Central memory CD8-positive, alpha-beta T cell (primary cell): ENCODE results near the gene ERBB4.
"Not testable (repeated sequence)": the region's sequence is repeated elsewhere in the genome, so short reads cannot be mapped to it uniquely, and the experiment has no call there.

Source experiments
- ATAC-seq: fragments of 150-1000 bp; cut with Tn5 transposase; replicated peaks from 2 replicates; pipeline ENCODE4 v1.10.0; 2022; ENCODE audit warnings: mild to moderate bottlenecking, moderate FRiP score, moderate number of reproducible peaks; ENCODE audit not compliant: poor library complexity, severe bottlenecking; ENCODE audit errors: extremely low read depth
- DNase-seq, 2 donors: peaks; one replicate each; pipeline ENCODE4 v3.0.0; 2021; ENCODE audit warnings: low spot score in 2 of 2
- H3K27ac Mint-ChIP-seq: one replicate; pipeline ENCODE4 v1.8.0; 2022; ENCODE audit warnings: low read depth, mild to moderate bottlenecking, moderate library complexity, mixed read lengths
- H3K27me3 Mint-ChIP-seq: one replicate; pipeline ENCODE4 v1.8.0; 2022; ENCODE audit warnings: mixed read lengths
- H3K36me3 Mint-ChIP-seq: one replicate; pipeline ENCODE4 v1.8.0; 2022; ENCODE audit warnings: mild to moderate bottlenecking, moderate library complexity, mixed read lengths; ENCODE audit not compliant: insufficient read depth
- H3K4me1 Mint-ChIP-seq: one replicate; pipeline ENCODE4 v1.8.0; 2022; ENCODE audit warnings: mixed read lengths
- H3K4me3 Mint-ChIP-seq: one replicate; pipeline ENCODE4 v1.8.0; 2022; ENCODE audit warnings: mild to moderate bottlenecking, moderate library complexity, mixed read lengths
- H3K9me3 Mint-ChIP-seq: one replicate; pipeline ENCODE4 v1.8.0; 2022; ENCODE audit warnings: mixed read lengths

The ERBB4 gene

DNA sequence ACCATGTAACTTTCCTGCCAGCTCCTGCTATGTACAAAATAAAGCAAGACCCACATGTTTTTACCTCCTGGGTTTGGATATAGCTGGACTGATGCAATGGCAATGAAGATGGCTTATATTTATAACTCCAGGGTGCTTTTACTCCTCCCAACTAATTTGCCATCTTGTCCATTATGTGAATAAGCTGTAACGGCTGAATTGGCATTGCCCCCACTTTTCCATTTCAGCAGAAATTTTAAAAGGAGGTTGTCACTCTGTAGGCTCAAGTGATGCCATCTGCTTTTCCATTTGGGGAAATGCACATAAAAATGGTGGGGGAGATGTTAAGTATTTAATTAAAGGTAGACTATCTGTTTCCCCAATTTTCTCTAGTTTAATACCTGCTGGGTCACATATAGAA lies 345.5 kb downstream of the ERBB4 start:
- Mint-ChIP-seq H3K9me3 (peaks cover 5% of the 10 kb centered on the region), H3K4me1 (no peaks in the 10 kb centered on the region), H3K27ac (no peak overlapping the region), H3K27me3 (no peaks in the 10 kb centered on the region), H3K4me3 (no peak overlapping the region), H3K36me3 (no peaks in the 10 kb centered on the region)
- DNase-seq = no peak
- ATAC-seq = no peak

DNA sequence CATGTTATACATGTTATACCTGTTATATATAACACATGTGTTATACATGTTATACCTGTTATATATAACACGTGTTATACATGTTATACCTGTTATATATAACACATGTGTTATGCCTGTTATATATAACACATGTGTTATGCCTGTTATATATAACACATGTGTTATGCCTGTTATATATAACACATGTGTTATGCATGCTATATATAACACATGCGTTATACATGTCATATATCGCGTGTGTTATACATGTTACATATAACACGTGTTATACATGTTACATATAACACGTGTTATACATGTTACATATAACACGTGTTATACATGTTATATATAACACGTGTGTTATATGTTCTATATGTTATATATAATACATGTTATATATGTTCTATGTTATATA lies 347.2 kb downstream of the ERBB4 start:
- not testable (repeated sequence) for H3K27ac Mint-ChIP-seq, DNase-seq, H3K36me3 Mint-ChIP-seq, ATAC-seq, H3K27me3 Mint-ChIP-seq, H3K4me1 Mint-ChIP-seq, H3K9me3 Mint-ChIP-seq, H3K4me3 Mint-ChIP-seq

DNA sequence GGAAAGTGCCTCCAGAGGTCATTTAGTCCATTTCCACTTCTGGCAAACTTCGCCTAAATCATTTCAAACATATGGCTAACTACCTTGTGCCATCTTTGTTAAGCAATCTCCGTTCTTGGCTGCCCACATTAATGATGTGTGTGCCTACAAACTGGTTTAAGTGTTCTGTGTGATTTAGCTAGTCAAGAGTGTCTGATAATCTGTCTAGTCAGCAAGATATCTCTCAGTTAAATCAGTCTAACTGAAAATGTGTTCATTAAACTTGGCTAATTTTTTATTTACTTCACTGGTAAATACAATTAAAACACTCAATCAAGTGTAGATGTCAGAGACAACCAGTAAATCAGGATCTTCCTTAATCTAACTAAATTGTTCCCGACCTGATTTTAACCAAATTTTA lies 352.4 kb downstream of the ERBB4 start:
- DNase-seq (no peak), ATAC-seq (no peak)
- H3K4me1 Mint-ChIP-seq = no peaks in the 10 kb centered on the region
- H3K9me3 Mint-ChIP-seq = peaks cover 7% of the 10 kb centered on the region
- H3K27ac Mint-ChIP-seq = no peak overlapping the region
- no peaks in the 10 kb centered on the region for H3K27me3 Mint-ChIP-seq
- no peak overlapping the region for H3K4me3 Mint-ChIP-seq
- no peaks in the 10 kb centered on the region for H3K36me3 Mint-ChIP-seq

DNA sequence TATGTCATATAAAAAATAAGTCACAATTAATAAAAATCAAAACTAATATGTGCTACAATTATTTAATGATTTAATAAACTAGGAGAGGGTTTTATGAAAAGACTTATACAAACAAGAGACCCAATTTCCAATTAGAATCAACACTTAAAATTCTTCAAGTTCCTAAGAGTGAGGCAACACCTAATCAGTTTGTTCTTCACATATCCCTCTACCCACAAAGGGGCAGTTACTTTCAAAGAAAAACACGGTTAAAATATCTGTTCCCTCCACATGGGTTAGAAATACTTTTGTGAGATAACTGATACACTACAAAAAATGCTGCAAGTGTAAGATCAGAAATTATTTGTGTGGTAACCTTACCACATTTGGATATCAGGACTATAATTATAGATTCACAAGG lies 357.0 kb downstream of the ERBB4 start:
- DNase-seq (no peak), ATAC-seq (no peak)
- no peak overlapping the region for H3K27ac Mint-ChIP-seq
- no peaks in the 10 kb centered on the region for H3K36me3 Mint-ChIP-seq
- no peak overlapping the region for H3K4me3 Mint-ChIP-seq
- peaks cover 10% of the 10 kb centered on the region for H3K9me3 Mint-ChIP-seq
- no peaks in the 10 kb centered on the region for H3K27me3 Mint-ChIP-seq
- H3K4me1 Mint-ChIP-seq = no peaks in the 10 kb centered on the region

DNA sequence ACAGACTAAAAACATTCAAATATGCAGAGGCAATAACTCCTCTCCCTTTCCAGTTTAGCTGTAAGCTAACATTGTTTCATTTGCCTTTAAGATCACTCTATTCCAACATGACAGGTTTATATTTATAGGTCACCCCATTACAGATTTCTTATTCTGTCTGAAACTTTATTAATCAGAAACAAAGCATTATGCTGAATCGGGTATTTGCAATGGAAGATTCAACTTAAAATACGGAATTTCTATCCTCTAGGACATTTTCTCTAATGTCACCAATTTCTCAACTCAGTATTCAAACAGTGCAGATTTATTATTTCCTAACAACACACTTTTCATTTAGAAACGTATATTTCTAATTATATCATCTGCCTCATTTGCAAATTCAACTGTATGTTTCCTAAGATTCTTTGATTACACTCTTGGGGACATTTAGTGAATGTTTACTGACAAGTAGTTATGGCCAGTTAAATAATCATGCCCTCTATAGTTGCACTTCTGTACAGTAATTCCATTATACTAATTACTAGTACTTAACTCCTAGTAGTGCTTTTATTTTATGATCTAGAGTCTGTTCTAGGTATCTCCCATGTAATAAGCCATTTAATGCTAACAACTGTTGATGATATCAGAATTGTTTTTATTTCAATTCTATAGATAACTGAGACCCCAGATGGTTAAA lies 358.1 kb downstream of the ERBB4 start:
- Mint-ChIP-seq H3K27me3 (no peaks in the 10 kb centered on the region), H3K4me3 (no peak overlapping the region), H3K36me3 (no peaks in the 10 kb centered on the region), H3K9me3 (peaks cover 10% of the 10 kb centered on the region), H3K27ac (no peak overlapping the region), H3K4me1 (no peaks in the 10 kb centered on the region)
- ATAC-seq (no peak), DNase-seq (no peak)

DNA sequence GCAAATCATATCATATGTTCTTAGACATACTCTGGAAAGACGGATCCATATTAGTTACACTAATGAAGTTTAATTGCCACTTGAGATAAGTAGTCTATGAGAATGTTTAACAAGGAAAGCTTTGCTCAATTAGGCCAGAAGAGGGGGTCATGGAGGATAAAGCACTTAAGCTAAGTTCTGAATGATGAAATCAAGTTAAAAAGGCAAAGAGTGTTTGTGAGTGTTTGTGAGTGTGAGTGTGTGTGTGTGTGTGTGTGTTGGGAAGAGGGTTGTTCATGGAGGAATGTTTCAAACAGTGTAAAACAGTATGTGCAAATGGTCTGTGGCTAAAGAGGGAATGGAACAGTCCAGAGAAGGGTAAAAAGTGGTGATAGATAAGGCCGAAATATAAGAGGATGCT lies 360.9 kb downstream of the ERBB4 start:
- no peaks in the 10 kb centered on the region for H3K36me3 Mint-ChIP-seq
- DNase-seq (no peak), ATAC-seq (no peak)
- no peaks in the 10 kb centered on the region for H3K27me3 Mint-ChIP-seq
- H3K9me3 Mint-ChIP-seq = peaks cover 22% of the 10 kb centered on the region
- H3K4me1 Mint-ChIP-seq = no peaks in the 10 kb centered on the region
- H3K27ac Mint-ChIP-seq = no peak overlapping the region
- no peak overlapping the region for H3K4me3 Mint-ChIP-seq

DNA sequence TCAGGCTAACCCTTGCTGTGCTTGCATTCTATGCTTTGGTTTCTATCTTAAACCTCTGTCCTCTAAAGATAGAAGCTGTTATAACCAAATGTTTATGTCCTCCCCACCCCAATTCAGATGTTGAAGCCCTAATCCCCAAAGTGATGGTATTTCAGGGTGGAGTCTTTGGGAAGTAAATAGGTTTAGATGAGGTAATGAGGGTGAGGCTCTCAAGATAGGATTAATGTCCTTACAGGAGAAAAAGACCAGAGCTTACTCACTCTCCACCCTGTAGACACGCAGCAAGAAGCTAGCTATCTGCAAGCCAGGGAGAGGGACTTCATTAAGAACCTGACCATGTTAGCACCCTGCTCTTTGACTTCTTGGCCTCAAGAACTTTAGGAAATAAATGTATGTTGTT lies 362.5 kb downstream of the ERBB4 start:
- no peak for DNase-seq
- no peaks in the 10 kb centered on the region for H3K27me3 Mint-ChIP-seq
- peaks cover 36% of the 10 kb centered on the region for H3K9me3 Mint-ChIP-seq
- H3K4me3 Mint-ChIP-seq = no peak overlapping the region
- no peak for ATAC-seq
- H3K36me3 Mint-ChIP-seq = no peaks in the 10 kb centered on the region
- no peaks in the 10 kb centered on the region for H3K4me1 Mint-ChIP-seq
- H3K27ac Mint-ChIP-seq = no peak overlapping the region

DNA sequence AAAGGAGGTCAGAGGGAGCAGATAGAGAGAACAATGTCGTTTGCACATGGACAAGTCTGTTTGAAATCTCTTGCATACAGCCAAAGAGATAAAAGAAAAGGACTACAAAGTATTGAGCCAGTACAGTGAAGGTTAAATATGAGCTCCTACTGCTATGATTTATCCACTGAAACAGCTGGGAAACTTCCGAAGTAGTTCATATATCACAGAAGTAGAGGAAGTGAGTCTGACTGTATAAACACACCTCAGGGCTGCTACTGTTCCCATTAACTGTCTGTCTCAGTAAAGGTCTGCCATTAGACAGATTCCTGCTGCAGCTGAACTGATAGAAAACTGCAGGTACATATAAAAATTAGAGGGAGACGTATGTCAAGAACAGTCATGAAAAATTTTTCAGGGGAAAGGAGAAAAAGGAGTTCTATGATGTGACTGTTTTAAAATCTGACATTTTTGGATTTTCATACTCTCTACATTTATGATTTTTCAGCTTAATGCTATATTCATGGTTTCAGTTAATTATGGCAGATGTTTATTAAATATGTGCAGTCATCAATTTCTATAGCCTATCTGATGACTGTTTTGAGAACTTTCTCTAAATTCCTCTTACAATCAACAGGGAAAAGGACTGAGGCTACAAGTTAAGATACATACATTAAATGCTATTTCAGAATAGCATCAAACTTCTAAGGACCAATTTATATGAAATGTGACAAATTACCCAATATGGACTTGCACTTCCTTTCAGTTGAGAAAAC lies 364.7 kb downstream of the ERBB4 start:
- ATAC-seq (no peak), DNase-seq (no peak)
- Mint-ChIP-seq H3K9me3 (peaks cover 45% of the 10 kb centered on the region), H3K4me3 (no peak overlapping the region), H3K27ac (no peak overlapping the region), H3K4me1 (no peaks in the 10 kb centered on the region), H3K36me3 (no peaks in the 10 kb centered on the region), H3K27me3 (no peaks in the 10 kb centered on the region)

DNA sequence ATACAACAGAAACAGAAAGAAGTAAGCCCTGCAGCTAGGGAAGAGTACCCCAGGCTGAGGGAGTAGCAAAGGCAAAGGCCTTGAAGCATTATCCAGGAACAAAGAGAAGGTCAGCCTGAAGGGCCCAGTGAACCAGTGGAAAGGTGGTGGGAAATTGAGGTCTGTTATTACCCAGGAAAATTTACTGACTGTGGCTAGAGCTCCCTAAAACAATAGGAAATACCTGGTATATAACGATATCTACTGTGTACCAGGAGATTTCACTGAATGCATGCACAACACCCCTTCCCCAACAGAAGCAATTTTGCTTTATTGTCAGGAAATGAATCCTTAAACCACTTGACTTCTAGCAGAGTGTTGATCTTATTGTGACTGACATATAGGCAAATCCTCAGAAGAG lies 365.3 kb downstream of the ERBB4 start:
- Mint-ChIP-seq H3K4me1 (no peaks in the 10 kb centered on the region), H3K9me3 (peaks cover 48% of the 10 kb centered on the region), H3K36me3 (no peaks in the 10 kb centered on the region), H3K27me3 (no peaks in the 10 kb centered on the region), H3K27ac (no peak overlapping the region), H3K4me3 (no peak overlapping the region)
- DNase-seq (no peak), ATAC-seq (no peak)

DNA sequence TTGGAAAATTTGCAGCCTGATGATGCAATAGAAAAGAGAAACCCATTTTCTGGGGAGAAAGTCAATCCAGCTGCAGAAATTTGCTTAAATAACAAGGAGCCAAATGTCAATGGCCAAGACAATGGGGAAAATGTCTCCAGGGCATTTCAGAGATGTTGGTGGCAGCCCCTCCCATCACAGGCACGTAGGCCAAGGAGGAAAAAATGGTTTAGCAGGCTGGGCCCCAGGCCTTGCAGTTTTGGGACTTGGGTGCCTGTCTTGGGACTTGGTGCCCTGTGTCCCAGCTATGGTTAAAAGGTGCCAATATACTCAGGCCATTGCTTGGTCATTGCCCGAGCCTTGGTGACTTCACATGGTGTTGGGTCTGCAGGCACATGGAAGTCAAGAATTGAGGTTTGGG lies 368.2 kb downstream of the ERBB4 start:
- Mint-ChIP-seq H3K36me3 (no peaks in the 10 kb centered on the region), H3K4me1 (no peaks in the 10 kb centered on the region), H3K9me3 (peaks cover 42% of the 10 kb centered on the region), H3K27me3 (no peaks in the 10 kb centered on the region), H3K4me3 (no peak overlapping the region), H3K27ac (no peak overlapping the region)
- DNase-seq = no peak
- ATAC-seq = no peak

DNA sequence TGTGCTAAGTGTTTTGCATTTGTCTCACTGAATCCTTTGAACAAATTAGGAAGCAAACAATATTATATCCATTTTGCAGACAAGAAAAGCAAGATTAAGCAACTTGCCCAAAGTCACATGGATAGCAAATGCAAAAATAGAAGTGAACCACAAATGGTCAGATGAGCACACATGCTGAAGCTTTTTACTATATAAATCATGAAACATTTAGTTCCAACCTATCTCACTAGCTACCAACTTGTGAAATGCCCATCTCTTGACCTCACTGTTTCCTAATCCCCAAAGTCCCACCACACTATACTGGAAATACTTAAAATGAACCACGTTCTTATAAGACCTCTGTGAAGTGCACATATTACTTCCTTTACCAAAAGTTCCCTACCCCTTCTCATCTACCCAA lies 380.5 kb downstream of the ERBB4 start:
- DNase-seq = no peak
- H3K27me3 Mint-ChIP-seq = no peaks in the 10 kb centered on the region
- H3K4me3 Mint-ChIP-seq = no peak overlapping the region
- no peaks in the 10 kb centered on the region for H3K4me1 Mint-ChIP-seq
- no peak overlapping the region for H3K27ac Mint-ChIP-seq
- no peaks in the 10 kb centered on the region for H3K36me3 Mint-ChIP-seq
- H3K9me3 Mint-ChIP-seq = peaks cover 8% of the 10 kb centered on the region
- no peak for ATAC-seq

DNA sequence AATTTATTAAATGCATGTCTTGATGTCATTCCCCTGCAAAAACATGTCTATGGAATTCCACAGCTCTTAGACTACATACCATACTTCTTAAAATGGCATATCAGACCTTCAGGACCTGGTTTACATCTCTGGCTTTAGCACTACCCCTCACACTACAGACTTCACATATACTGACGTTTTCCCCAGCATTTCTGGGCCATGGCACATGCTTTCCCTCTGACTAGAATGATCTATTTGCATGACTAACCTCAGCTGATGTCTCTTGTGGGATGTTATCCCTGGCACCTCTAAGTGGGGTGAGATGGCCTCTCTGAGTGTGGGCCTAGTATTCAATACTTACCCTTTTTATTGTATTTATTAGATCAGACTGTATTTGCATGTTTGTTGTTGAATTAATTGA lies 381.6 kb downstream of the ERBB4 start:
- H3K27ac Mint-ChIP-seq = no peak overlapping the region
- H3K27me3 Mint-ChIP-seq = no peaks in the 10 kb centered on the region
- DNase-seq (no peak), ATAC-seq (no peak)
- H3K4me3 Mint-ChIP-seq = no peak overlapping the region
- H3K4me1 Mint-ChIP-seq = no peaks in the 10 kb centered on the region
- H3K9me3 Mint-ChIP-seq = peaks cover 14% of the 10 kb centered on the region
- H3K36me3 Mint-ChIP-seq = no peaks in the 10 kb centered on the region

DNA sequence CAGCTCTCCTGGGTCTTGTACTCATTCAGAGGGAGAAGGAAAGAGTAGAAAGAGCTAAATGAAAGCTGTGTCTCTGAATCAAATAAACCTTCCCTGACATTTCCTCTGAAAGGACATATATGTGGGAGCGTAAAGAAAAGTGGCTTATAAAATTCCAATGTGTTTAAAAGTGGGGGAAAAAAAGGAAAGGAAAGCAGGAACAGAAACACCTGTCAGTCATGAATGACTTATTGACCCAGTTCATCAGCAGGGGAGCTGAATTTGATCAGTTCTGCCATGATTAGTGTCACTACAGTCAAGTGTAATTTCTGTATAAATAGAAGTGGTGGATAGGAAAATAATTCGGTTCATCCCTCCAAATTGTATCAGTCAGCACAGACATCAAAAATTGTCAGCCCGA lies 382.5 kb downstream of the ERBB4 start:
- Mint-ChIP-seq H3K4me1 (no peaks in the 10 kb centered on the region), H3K4me3 (no peak overlapping the region), H3K27ac (no peak overlapping the region), H3K36me3 (no peaks in the 10 kb centered on the region), H3K9me3 (peaks cover 14% of the 10 kb centered on the region), H3K27me3 (no peaks in the 10 kb centered on the region)
- DNase-seq (no peak), ATAC-seq (no peak)
